Trophoblast cell (in vitro differentiated cells and primary cell): ENCODE measurements around the gene PLEKHA1.

Experiments used
- DNase-seq, 2 donors: peaks; one replicate each; pipeline ENCODE4 v3.0.0-alpha.2; 2016
- H2AFZ ChIP-seq: 2 replicates; pipeline ENCODE4 v1.6.1; 2013; ENCODE audit warnings: low read length, moderate library complexity, mild to moderate bottlenecking; ENCODE audit not compliant: insufficient read depth, poor library complexity
- H2AK5ac ChIP-seq: 2 replicates; pipeline ENCODE4 v1.6.1; 2013; ENCODE audit warnings: mild to moderate bottlenecking, low read length
- H2BK120ac ChIP-seq: 2 replicates; pipeline ENCODE4 v1.6.1; 2013; ENCODE audit warnings: low read length, mild to moderate bottlenecking, moderate library complexity; ENCODE audit not compliant: insufficient read depth, poor library complexity
- H2BK12ac ChIP-seq: 2 replicates; pipeline ENCODE4 v1.6.1; 2013; ENCODE audit warnings: mild to moderate bottlenecking, low read length, moderate library complexity
- H2BK5ac ChIP-seq: 2 replicates; pipeline ENCODE4 v1.6.1; 2013; ENCODE audit warnings: low read length, low read depth, moderate library complexity, mild to moderate bottlenecking; ENCODE audit not compliant: poor library complexity
- H3K14ac ChIP-seq: 2 replicates; pipeline ENCODE4 v1.6.1; 2013; ENCODE audit warnings: mild to moderate bottlenecking, low read length
- H3K18ac ChIP-seq: 2 replicates; pipeline ENCODE4 v1.6.1; 2013; ENCODE audit warnings: mild to moderate bottlenecking, low read length
- H3K23ac ChIP-seq: 2 replicates; pipeline ENCODE4 v1.6.1; 2013; ENCODE audit warnings: low read length
- H3K27ac ChIP-seq: 2 replicates; pipeline ENCODE4 v1.5.1; 2013; ENCODE audit warnings: low read depth, mild to moderate bottlenecking, inconsistent platforms, low read length, moderate library complexity
- H3K27me3 ChIP-seq: 2 replicates; pipeline ENCODE4 v1.6.1; 2013; ENCODE audit warnings: inconsistent platforms, mild to moderate bottlenecking, low read length, moderate library complexity; ENCODE audit not compliant: insufficient read depth
- H3K36me3 ChIP-seq, 2 experiments: 1 replicate in 1 of 2; 2 replicates in 1 of 2; pipeline ENCODE4 v1.6.1; 2013; ENCODE audit warnings: low read length in 2 of 2, mild to moderate bottlenecking in 2 of 2, moderate library complexity in 1 of 2; ENCODE audit not compliant: insufficient read depth in 2 of 2, control insufficient read depth in 1 of 2
- H3K4ac ChIP-seq: 2 replicates; pipeline ENCODE4 v1.6.1; 2013; ENCODE audit warnings: low read depth, mild to moderate bottlenecking, low read length, moderate library complexity
- H3K4me1 ChIP-seq, 2 experiments: 1 replicate in 1 of 2; 2 replicates in 1 of 2; pipeline ENCODE4 v1.6.1; 2013; ENCODE audit warnings: low read length in 2 of 2, mild to moderate bottlenecking in 2 of 2, moderate library complexity in 1 of 2; ENCODE audit not compliant: insufficient read depth in 2 of 2, control insufficient read depth in 1 of 2
- H3K4me2 ChIP-seq: 2 replicates; pipeline ENCODE4 v1.6.1; 2013; ENCODE audit warnings: inconsistent platforms, mild to moderate bottlenecking, low read length, moderate library complexity
- H3K4me3 ChIP-seq: 2 replicates; pipeline ENCODE4 v1.5.1; 2013; ENCODE audit warnings: mild to moderate bottlenecking, low read depth, low read length, inconsistent platforms
- H3K79me1 ChIP-seq: one replicate; pipeline ENCODE4 v1.6.1; 2013; ENCODE audit warnings: low read length
- H3K79me2 ChIP-seq: 2 replicates; pipeline ENCODE4 v1.6.1; 2013; ENCODE audit warnings: low read length, mild to moderate bottlenecking; ENCODE audit not compliant: control insufficient read depth, insufficient read depth, poor library complexity
- H3K9ac ChIP-seq: 2 replicates; pipeline ENCODE4 v1.6.1; 2013; ENCODE audit warnings: mild to moderate bottlenecking, low read length
- H3K9me3 ChIP-seq: 2 replicates; pipeline ENCODE4 v1.6.1; 2013; ENCODE audit warnings: low read depth, mild to moderate bottlenecking, control low read depth, inconsistent platforms, low read length; ENCODE audit not compliant: insufficient read depth
- H4K12ac ChIP-seq: 2 replicates; pipeline ENCODE4 v1.6.1; 2013; ENCODE audit warnings: low read depth, mild to moderate bottlenecking, low read length, moderate library complexity
- H4K8ac ChIP-seq: 2 replicates; pipeline ENCODE4 v1.6.1; 2013; ENCODE audit warnings: low read depth, mild to moderate bottlenecking, low read length, moderate library complexity
- H4K91ac ChIP-seq: one replicate; pipeline ENCODE4 v1.6.1; 2013; ENCODE audit warnings: low read depth, mild to moderate bottlenecking, low read length, moderate library complexity
- WGBS: extraction: QIAGEN DNeasy Blood & Tissue Kit; methylation state at CpG from one replicate; pipeline ENCODE4 v1.1.7; 2013; ENCODE audit warnings: missing lambda C conversion rate; ENCODE audit not compliant: insufficient read length, insufficient coverage; ENCODE audit errors: extremely low coverage; 5-methylcytosine and 5-hydroxymethylcytosine counted together

The PLEKHA1 gene

DNA sequence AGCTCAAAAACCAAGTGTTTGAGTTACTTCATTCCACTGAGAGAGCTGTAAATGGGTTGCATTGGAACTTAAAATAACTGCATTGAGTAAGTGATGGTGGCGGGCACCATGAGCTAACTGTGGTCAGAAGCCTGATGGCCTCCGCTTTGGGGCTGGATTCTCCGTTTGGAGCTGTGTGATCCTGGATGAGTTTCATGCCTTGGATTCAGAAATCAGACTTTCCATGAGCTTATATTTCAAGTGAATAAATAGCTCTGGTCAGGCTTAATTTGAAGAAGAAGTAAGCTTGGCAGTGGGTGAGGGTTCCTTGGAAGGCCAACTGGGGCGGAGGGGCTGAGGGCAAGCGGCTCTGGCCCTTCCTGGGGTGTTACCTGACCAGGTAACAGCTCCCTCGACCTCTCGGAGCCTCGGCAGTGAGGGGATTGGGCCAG, 92.5 kb downstream of the PLEKHA1 start:
- no peak overlapping the region for H4K91ac ChIP-seq
- no peak overlapping the region for H4K12ac ChIP-seq
- no peak overlapping the region for H3K18ac ChIP-seq
- H3K79me2 ChIP-seq: peaks cover 1% of the 10 kb centered on the region
- WGBS: no CpG with 5 or more reads among the region's 8 CpGs
- no peak overlapping the region for H3K4me3 ChIP-seq
- H2AK5ac ChIP-seq: no peak overlapping the region
- no peak overlapping the region for H3K4ac ChIP-seq
- DNase-seq: no peak
- H3K27ac ChIP-seq: no peak overlapping the region
- no peak overlapping the region for H2BK12ac ChIP-seq
- no peak overlapping the region for H3K9ac ChIP-seq
- H2BK120ac ChIP-seq: no peak overlapping the region
- no peak overlapping the region for H3K14ac ChIP-seq
- no peak overlapping the region for H3K23ac ChIP-seq
- peaks cover 7% of the 10 kb centered on the region for H3K9me3 ChIP-seq
- H2AFZ ChIP-seq: no peak overlapping the region
- H3K4me2 ChIP-seq: no peak overlapping the region
- H3K4me1 ChIP-seq: peaks cover 7 to 16% of the 10 kb centered on the region in 2 experiments
- H4K8ac ChIP-seq: no peak overlapping the region
- H3K27me3 ChIP-seq: peaks cover 19% of the 10 kb centered on the region
- H2BK5ac ChIP-seq: no peak overlapping the region
- H3K79me1 ChIP-seq: peaks cover 3% of the 10 kb centered on the region
- H3K36me3 ChIP-seq: peaks cover 0 to 6% of the 10 kb centered on the region in 2 experiments

DNA sequence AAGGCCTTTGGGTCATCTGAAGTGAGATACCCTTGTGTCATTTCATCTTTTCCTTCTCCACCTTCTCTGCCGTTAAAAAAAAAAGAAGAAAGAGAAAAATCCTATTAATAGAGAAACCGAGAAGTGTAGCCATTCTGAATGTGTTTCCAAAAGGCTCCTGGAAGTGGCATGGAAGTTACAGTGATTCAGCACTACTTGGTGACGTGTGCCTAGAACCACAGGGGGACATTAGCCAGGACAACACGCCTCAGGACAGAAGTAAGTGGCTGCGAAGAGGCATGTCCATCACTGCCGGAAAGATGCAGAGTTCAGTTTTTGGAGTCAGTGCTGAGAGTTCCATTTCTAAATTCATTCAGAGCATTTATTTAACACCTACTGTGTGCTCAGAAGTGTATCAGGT, 93.2 kb downstream of the PLEKHA1 start:
- Histone ChIP-seq H4K8ac (no peak overlapping the region), H2AK5ac (no peak overlapping the region), H3K79me1 (no peaks in the 10 kb centered on the region), H3K18ac (no peak overlapping the region), H2BK12ac (no peak overlapping the region), H3K27ac (no peak overlapping the region), H3K9ac (no peak overlapping the region), H4K12ac (no peak overlapping the region), H2BK5ac (no peak overlapping the region), H3K14ac (no peak overlapping the region), H3K36me3 (peaks cover 0 to 6% of the 10 kb centered on the region in 2 experiments), H2AFZ (no peak overlapping the region), H3K27me3 (peaks cover 12% of the 10 kb centered on the region), H3K9me3 (peaks cover 6% of the 10 kb centered on the region), H4K91ac (no peak overlapping the region), H3K4ac (no peak overlapping the region), H3K23ac (no peak overlapping the region), H3K79me2 (no peaks in the 10 kb centered on the region), H3K4me2 (no peak overlapping the region), H3K4me1 (peaks cover 6 to 13% of the 10 kb centered on the region in 2 experiments), H2BK120ac (no peak overlapping the region), H3K4me3 (no peak overlapping the region)
- DNase-seq: no peak
- WGBS: no CpG with 5 or more reads among the region's 6 CpGs

DNA sequence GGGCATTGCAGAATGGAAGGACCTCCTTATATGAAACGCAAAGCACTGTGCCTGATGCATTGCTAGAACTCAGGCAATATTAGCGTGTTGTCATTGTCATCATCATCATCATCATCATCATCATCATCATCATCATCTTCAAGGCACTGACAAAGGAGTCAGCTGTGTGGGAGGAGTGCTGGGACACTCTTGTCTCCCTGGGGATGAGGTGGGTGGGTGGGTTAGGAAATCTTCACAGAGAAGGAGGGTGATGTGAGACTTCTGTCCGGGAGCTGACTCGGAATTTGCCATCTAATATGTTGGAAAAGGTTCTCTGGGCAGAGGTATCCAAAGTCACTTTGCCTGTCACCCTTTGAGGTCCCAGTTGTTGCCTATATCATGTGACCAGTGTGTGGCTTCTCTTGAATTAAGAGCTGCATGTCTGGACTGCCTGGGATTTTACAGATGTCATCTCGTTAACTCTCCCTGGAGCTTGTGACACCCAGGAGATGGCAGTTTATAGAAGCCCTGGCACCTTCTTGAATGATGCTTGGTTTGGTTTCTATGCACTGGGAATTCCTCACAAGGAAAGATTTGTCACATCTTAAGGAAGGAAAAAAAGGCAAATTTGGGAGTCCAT, 93.9 kb downstream of the PLEKHA1 start:
- peaks cover 5% of the 10 kb centered on the region for H3K27me3 ChIP-seq
- no peak overlapping the region for H2BK120ac ChIP-seq
- H3K4me2 ChIP-seq: no peak overlapping the region
- no peak overlapping the region for H4K91ac ChIP-seq
- H3K4ac ChIP-seq: no peak overlapping the region
- no peaks in the 10 kb centered on the region for H3K79me1 ChIP-seq
- H2AK5ac ChIP-seq: no peak overlapping the region
- no peak overlapping the region for H2BK5ac ChIP-seq
- WGBS: no CpG with 5 or more reads among the region's 5 CpGs
- no peak overlapping the region for H3K23ac ChIP-seq
- peaks cover 9 to 11% of the 10 kb centered on the region in 2 experiments for H3K4me1 ChIP-seq
- no peak overlapping the region for H2AFZ ChIP-seq
- peaks cover 0 to 6% of the 10 kb centered on the region in 2 experiments for H3K36me3 ChIP-seq
- H3K18ac ChIP-seq: no peak overlapping the region
- no peaks in the 10 kb centered on the region for H3K79me2 ChIP-seq
- H4K8ac ChIP-seq: no peak overlapping the region
- no peak overlapping the region for H3K14ac ChIP-seq
- no peak overlapping the region for H3K4me3 ChIP-seq
- peak in 1 of 2 donors; percentile 47 for DNase-seq
- H4K12ac ChIP-seq: no peak overlapping the region
- H3K9ac ChIP-seq: no peak overlapping the region
- H2BK12ac ChIP-seq: no peak overlapping the region
- H3K27ac ChIP-seq: no peak overlapping the region
- H3K9me3 ChIP-seq: peaks cover 2% of the 10 kb centered on the region

DNA sequence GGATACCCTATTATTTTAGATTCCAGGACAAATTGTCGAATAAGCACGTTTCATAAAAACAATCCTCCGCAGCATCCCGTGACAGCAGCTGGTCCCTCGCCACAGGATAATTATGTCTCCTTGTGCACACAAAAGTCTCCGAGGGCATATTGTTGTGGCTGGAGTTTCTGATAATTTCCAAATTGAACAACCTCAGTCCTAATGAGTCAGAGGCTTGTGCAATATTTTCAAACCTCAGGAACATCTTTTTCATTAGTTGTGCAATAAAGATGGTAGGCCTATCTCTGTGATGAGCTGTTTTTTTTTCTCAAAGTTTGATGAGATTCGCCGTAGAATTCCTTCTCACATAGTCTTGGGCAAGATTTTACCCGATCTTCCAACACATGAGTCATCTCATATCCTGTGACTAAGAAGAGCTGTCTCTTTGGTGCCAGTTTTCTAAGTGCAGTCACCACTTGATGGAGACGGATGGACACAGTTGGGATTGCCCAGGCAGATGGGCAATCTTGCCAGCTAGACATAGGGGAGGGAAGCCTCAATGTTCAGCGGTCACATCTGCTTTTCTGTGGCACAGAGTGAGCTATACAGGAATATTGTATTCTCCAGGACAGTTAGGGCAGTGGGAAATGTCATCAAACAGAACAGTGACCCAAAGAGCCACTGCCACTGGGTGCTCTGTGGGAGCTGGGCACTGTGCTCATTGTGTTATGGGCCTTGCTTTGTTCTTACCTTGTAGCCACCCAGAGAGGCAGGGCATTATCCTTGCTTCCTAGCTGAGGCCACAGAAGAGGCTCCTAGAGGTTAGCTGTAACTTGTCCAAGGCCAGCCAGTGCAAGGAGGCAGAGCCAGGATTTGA, 94.6 kb downstream of the PLEKHA1 start:
- H3K4me3 ChIP-seq: no peak overlapping the region
- no peak overlapping the region for H3K14ac ChIP-seq
- no peak overlapping the region for H3K9ac ChIP-seq

More for the DNA sequence above, 94.6 kb downstream of the PLEKHA1 start:
- Histone ChIP-seq H3K27me3 (no peaks in the 10 kb centered on the region), H2BK12ac (no peak overlapping the region), H2AFZ (no peak overlapping the region), H3K79me1 (peaks cover 2% of the 10 kb centered on the region), H3K36me3 (peaks cover 0 to 3% of the 10 kb centered on the region in 2 experiments), H2BK5ac (no peak overlapping the region), H2BK120ac (no peak overlapping the region), H3K9me3 (no peaks in the 10 kb centered on the region), H3K27ac (no peak overlapping the region), H3K23ac (no peak overlapping the region), H4K12ac (no peak overlapping the region), H4K91ac (no peak overlapping the region), H3K79me2 (no peaks in the 10 kb centered on the region), H3K4me2 (no peak overlapping the region), H3K4ac (no peak overlapping the region), H4K8ac (no peak overlapping the region), H3K4me1 (peaks cover 3 to 6% of the 10 kb centered on the region in 2 experiments), H3K18ac (no peak overlapping the region), H2AK5ac (no peak overlapping the region)
- WGBS: no CpG with 5 or more reads among the region's 11 CpGs
- DNase-seq: peak; percentile 69 to 96
